Bone marrow (tissue), 2 donors: ENCODE measurements around the gene FN3K.

Experiments
- DNase-seq, 2 donors: peaks; one replicate each; lab custom pipeline; 2025; lab: John Stamatoyannopoulos, UW

Gene FN3K

DNA sequence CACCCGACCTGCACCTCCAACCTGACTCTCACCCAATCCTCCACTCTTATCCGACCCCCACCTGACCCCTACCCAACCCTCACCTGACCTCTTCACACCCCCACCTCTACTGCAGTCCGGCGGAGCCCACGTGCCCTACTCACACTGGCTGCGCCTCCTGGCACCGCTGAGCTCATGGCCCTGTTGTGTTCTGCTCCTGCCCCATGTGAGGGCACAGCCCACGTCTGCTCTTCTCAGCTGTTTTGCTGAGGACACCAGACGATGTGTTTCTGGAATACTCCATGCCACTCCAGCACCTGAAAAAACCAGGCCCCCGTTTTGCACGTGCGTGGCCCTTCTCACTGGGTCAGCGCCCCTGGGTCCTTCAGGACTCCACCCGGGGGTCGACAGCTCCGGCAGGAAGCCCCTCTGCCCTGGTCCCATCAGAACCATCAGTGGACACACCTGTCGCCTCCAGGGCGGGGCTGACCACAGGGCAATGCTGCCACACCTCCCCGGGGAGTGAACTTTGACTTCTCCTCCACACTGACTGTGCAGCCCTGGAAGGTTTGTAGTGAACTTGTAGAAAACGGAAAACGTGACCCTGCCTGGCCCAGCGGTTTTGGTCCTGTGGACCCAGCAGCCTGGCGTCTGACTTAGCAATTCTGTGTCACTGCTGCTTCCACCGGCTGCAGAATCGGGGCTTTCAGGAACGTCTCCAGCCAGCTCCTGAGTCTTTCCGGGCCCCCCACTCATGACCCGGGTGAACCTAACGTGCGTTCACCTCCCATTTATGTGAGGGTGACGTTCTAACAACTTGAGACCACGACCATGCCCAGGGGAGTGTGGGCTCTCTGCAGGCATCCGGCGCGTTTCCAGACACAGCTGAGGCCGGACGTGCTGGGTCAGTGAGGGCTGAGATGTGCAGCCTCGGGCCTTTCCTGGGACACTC is 31.2 kb upstream of the FN3K start:
- DNase-seq = no peak

- no peak for DNase-seq
These were observed 30.5 kb upstream of the FN3K start for GRCh38 chr17:82704886-82705285.

- no peak for DNase-seq
These were observed 29.7 kb upstream of the FN3K start for GRCh38 chr17:82705756-82706155.

- DNase-seq = no peak
These were observed 26.3 kb upstream of the FN3K start for GRCh38 chr17:82709024-82709675.

DNA sequence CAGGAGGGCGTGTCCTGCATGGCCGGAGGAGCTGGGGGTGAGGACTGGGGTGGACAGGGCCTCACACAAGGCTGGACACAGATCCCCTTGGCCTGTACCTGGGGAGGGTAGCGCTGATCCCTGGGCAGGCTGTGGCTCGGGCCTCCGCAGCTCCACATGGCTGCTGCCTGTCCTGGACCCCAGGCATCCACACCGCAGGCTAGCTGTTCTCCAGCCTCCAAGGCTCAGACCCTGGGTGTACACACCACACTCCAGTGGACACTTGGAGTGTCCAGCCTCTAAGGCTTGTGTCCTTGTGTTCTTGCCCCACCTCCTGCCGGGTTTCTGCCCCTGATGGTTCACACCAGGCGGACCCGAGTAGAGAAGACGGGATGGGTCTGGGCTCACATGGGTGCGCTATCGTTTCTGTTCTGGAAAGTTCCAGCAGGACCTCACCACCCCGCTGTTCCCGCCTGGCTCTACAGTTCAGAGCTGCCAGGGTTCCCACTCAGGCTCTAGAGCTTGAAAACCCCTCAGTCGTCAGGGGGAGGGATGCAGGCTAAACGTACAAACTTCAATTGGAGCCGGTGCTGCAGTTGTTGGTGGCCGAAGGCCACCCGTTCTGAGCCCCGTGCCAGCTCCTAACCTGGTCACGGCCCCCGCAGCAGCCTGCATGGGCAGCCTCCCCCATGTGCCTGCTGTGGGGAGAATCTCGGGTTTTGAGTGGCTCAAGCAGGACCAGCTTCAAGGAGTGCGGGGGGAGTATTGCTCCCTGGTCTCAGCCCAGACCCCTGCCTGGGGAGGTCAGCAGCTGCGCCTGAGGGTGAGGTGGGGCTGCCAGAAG is 25.5 kb upstream of the FN3K start:
- DNase-seq = no peak

DNA sequence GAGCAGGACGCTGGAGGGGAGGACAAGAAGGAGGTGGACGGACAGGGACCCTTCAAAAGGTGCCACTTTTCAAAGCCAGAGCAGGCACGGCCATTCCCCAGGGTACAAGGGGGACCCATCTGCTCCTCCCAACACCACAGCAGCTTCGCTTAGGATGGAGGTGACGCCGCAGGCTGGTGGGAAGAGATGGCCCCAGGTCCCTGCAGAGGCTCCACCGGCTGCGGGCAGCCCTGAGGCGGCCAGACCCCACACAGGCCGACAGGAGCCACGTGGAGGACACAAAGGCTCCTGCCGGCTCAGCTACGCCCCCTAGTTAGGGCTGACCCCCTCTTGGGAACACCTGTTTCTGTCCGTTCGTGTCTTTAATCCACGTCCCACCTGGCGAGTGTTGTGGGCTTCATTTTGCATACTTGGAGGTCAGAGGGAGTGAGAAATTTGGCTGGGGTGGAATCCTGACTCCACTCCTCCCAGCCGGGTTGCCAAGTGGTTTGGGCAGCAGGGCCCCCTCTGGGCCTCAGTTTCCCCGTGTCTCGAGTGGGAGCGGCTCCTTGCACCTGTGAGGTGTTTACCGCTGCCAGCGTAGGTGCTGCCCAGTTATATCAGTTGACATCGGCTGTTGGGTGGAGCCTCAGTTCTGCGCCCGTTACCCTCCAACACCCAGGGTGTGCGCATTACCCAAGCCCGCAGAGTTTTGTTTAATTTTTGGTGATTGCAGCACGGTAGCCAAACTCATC is 24.7 kb upstream of the FN3K start:
- DNase-seq = no peak

DNA sequence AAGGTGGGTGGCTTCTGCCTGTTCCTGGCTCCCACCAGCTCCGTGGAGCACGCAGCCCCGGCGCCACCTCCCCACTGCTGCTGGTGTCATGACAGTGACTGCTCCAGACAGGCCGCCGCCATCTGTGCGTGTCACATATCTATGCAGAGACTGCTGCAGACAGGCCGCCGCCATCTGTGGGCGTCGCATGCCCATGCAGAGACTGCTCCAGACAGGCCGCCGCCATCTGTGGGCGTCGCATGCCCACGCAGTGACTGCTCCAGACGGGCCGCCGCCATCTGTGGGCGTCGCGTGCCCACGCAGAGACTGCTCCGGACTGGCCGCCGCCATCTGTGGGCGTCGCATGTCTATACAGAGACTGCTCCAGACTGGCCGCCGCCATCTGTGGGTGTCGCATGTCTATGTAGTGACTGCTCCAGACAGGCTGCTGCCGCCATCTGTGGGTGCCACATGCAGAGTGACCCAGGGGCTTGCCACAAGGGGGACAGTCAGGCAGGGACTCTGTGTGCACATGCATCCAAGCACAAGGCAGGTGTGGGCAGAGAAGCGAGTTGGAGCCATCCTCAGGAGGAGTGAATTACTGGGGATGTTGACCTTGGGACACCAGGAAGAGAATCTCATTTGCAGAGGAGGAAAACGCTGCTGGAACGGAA is 22.2 kb upstream of the FN3K start:
- no peak for DNase-seq

DNA sequence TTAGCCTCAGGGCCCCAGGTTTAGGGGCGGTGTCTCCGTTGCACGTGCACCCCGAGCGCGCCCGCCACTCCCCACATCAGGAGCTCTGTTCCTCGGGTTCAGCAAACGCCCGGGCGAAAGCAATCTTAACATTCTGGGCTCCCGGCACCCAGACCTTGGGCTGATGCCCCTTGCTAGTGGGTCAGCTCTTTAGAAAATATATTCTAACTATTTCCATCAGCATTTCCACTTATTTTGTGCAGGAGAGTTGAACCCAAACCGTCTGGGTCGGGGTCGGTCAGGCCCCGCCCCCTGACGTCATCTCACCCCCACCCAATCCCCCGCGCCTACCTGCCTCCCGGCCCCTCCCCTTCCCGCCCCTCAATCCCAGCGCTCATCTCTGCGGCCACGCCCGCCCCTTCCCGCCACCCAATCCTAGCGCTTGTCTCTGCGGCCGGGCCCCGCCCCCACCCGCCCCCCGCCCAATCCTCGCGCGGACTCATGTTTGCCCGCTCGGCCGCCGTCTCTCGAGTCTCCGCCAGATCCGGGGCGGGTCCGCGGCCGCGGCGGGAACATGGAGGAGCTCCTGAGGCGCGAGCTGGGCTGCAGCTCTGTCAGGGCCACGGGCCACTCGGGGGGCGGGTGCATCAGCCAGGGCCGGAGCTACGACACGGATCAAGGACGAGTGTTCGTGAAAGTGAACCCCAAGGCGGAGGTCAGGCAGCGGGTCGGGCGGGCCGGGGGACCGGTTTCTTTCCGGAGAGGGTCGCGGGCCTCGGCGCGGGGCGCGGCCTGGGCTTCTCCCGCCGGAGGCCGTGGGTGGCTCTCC is 19.0 kb upstream of the FN3K start, which contains the start of gene FN3KRP:
Gene FN3KRP, plus strand, starts transcription at position 504 of the 808 bp plus-strand sequence. Its CDS starts 50 bp downstream, at position 554.
- peak; percentile 77 for DNase-seq

DNA sequence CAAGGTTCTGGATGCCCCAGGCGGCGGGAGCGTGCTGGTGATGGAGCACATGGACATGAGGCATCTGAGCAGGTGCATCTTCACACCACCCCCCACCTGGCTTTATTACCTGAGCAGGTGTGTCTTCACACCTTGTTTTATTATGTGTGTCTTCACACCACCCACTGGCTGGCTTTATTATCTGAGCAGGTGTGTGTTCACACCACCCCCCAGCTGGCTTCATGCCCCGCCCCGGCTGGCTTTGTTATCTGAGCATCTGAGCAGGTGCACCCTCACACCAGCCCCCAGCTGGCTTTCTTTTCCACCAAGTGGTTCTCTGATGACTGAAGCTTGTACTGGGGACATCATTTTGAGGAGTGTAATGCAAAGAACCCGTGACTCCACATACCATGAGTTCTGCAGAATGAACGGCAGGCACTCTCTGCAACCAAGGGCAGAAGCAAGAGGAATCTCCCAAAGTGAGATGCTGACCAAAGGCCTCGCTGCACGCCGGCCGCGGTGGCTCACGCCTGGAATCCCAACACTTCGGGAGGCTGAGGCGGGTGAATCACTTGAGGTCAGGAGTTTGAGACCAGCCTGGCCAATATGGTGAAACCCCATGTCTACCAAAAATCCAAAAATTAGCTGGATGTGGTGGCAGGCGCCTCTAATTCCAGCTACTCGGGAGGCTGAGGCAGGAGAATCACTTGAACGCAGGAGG is 16.3 kb upstream of the FN3K start:
- no peak for DNase-seq

DNA sequence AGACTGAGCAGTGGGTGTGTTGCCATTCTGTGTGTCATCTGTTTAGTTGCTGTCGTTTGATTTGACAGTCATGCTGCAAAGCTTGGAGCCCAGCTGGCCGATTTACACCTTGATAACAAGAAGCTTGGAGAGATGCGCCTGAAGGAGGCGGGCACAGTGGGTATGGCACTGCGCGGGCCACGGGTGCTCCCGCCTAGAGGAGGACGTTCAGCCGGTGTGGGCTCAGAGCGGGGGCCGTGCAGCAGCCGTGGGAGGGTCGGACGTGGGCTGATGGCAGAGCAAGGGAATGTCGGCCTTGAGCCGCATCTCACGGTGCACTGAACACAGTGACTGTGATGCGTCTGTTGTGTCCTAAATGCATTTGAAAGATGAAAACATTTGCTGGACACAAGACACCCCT is 15.2 kb upstream of the FN3K start:
- DNase-seq = no peak

DNA sequence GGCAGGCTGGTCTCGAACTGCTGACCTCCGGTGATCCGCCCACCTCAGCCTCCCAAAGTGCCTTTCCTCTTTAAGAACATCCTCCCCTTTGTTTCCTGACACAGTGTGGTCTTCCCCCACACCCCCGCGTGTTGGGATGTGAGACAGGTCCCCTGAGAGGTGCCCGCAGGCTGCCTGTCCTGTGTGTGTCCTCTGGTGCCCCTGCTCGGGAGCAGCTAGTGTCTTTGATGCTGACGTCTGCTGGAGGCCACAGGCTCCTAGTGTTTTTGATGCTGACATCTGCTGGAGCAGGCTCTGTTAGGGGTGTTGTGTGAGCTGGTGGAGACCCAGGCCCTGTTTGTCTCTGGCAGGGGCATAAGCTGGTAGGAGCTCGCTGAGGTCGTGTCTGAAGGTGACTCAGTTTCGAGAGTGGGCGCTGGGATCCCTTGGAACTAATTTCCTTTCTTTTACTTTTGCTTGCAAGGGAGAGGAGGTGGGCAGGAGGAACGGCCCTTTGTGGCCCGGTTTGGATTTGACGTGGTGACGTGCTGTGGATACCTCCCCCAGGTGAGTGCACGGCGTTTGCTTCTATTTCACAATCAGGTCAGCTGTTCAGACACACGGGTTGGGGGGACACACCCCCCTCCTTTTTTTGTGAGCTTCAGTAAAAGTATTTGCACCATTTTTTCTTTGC is 12.9 kb upstream of the FN3K start:
- DNase-seq = no peak

DNA sequence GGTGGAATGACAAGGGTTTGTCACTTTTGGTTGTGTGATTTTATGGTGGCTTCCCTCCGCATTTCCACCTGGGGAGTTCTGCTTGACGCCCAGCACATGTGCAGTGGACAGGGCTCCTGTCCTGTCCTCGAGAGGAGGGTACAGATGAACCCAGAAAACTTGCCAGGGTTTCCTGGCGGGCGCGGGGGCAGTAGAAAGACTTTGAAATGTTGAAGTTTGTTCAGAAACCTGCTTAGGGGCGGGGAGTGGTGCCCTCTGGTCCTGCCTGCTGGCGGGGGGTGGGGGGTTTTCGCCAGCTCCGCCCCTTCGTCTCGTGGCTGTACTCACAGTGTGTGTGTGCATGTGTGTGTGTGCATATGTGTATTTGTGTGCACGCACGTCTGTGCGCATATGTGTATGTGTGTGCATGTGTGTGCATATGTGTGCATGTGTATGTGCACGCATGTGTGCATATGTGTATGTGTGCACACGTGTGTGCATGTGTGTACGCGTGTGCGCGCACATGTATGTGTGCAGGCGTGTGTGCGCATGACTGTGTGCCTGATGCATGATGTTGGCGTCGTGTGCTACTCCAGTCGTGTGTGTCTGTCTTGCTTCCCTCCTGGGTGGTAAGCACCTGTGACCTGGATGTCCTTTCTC is 12.1 kb upstream of the FN3K start:
- no peak for DNase-seq

- DNase-seq = no peak
These were observed 9.0 kb upstream of the FN3K start for GRCh38 chr17:82726427-82726826.

- DNase-seq = no peak
These were observed 5.7 kb upstream of the FN3K start for GRCh38 chr17:82729479-82730260.

- no peak for DNase-seq
These were observed 3.2 kb upstream of the FN3K start for GRCh38 chr17:82732118-82732743.

DNA sequence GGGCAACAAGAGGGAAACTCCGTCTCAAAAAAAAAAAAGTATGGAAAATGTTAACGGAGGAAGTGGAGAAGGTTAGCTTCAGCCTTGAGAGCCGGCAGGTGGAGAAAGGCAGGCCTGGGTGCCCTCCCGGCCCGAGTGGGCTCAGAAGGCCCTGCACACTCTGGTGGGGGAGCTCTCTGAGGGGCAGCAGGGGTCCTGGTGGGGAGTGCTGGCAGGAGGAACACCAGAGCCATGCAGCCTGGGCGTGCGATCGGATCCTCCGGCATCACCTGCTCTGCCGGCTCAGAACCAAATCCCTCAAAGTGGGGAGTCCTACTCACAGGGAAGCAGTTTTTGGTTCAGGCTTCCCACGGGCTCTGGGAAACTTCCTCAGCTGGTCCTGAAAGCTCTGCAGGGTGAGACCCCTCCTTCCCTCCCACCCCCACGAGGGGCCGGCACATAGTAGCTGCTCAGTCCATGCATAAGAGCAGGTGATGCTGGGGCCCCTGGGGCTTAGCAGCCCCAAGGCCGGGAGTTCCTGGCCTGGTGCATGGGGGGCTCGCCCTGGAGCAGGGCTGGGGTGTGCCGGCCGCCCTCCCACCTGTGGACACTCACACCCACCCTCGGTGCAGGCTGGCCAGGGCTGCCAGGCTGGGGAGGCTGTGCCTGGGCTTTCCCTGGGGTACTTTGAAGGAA is 1.2 kb downstream of the FN3K start:
- DNase-seq = no peak
